Trophoblast cell (in vitro differentiated cells and primary cell): ENCODE data around the gene DLEC1.

Source experiments
- DNase-seq, 2 donors: peaks; one replicate each; pipeline ENCODE4 v3.0.0-alpha.2; 2016
- H2AFZ ChIP-seq: 2 replicates; pipeline ENCODE4 v1.6.1; 2013; ENCODE audit warnings: low read length, moderate library complexity, mild to moderate bottlenecking; ENCODE audit not compliant: insufficient read depth, poor library complexity
- H2AK5ac ChIP-seq: 2 replicates; pipeline ENCODE4 v1.6.1; 2013; ENCODE audit warnings: mild to moderate bottlenecking, low read length
- H2BK120ac ChIP-seq: 2 replicates; pipeline ENCODE4 v1.6.1; 2013; ENCODE audit warnings: low read length, mild to moderate bottlenecking, moderate library complexity; ENCODE audit not compliant: insufficient read depth, poor library complexity
- H2BK12ac ChIP-seq: 2 replicates; pipeline ENCODE4 v1.6.1; 2013; ENCODE audit warnings: mild to moderate bottlenecking, low read length, moderate library complexity
- H2BK5ac ChIP-seq: 2 replicates; pipeline ENCODE4 v1.6.1; 2013; ENCODE audit warnings: low read length, low read depth, moderate library complexity, mild to moderate bottlenecking; ENCODE audit not compliant: poor library complexity
- H3K14ac ChIP-seq: 2 replicates; pipeline ENCODE4 v1.6.1; 2013; ENCODE audit warnings: mild to moderate bottlenecking, low read length
- H3K18ac ChIP-seq: 2 replicates; pipeline ENCODE4 v1.6.1; 2013; ENCODE audit warnings: mild to moderate bottlenecking, low read length
- H3K23ac ChIP-seq: 2 replicates; pipeline ENCODE4 v1.6.1; 2013; ENCODE audit warnings: low read length
- H3K27ac ChIP-seq: 2 replicates; pipeline ENCODE4 v1.5.1; 2013; ENCODE audit warnings: low read depth, mild to moderate bottlenecking, inconsistent platforms, low read length, moderate library complexity
- H3K27me3 ChIP-seq: 2 replicates; pipeline ENCODE4 v1.6.1; 2013; ENCODE audit warnings: inconsistent platforms, mild to moderate bottlenecking, low read length, moderate library complexity; ENCODE audit not compliant: insufficient read depth
- H3K36me3 ChIP-seq, 2 experiments: 1 replicate in 1 of 2; 2 replicates in 1 of 2; pipeline ENCODE4 v1.6.1; 2013; ENCODE audit warnings: low read length in 2 of 2, mild to moderate bottlenecking in 2 of 2, moderate library complexity in 1 of 2; ENCODE audit not compliant: insufficient read depth in 2 of 2, control insufficient read depth in 1 of 2
- H3K4ac ChIP-seq: 2 replicates; pipeline ENCODE4 v1.6.1; 2013; ENCODE audit warnings: low read depth, mild to moderate bottlenecking, low read length, moderate library complexity
- H3K4me1 ChIP-seq, 2 experiments: 1 replicate in 1 of 2; 2 replicates in 1 of 2; pipeline ENCODE4 v1.6.1; 2013; ENCODE audit warnings: low read length in 2 of 2, mild to moderate bottlenecking in 2 of 2, moderate library complexity in 1 of 2; ENCODE audit not compliant: insufficient read depth in 2 of 2, control insufficient read depth in 1 of 2
- H3K4me2 ChIP-seq: 2 replicates; pipeline ENCODE4 v1.6.1; 2013; ENCODE audit warnings: inconsistent platforms, mild to moderate bottlenecking, low read length, moderate library complexity
- H3K4me3 ChIP-seq: 2 replicates; pipeline ENCODE4 v1.5.1; 2013; ENCODE audit warnings: mild to moderate bottlenecking, low read depth, low read length, inconsistent platforms
- H3K79me1 ChIP-seq: one replicate; pipeline ENCODE4 v1.6.1; 2013; ENCODE audit warnings: low read length
- H3K79me2 ChIP-seq: 2 replicates; pipeline ENCODE4 v1.6.1; 2013; ENCODE audit warnings: low read length, mild to moderate bottlenecking; ENCODE audit not compliant: control insufficient read depth, insufficient read depth, poor library complexity
- H3K9ac ChIP-seq: 2 replicates; pipeline ENCODE4 v1.6.1; 2013; ENCODE audit warnings: mild to moderate bottlenecking, low read length
- H3K9me3 ChIP-seq: 2 replicates; pipeline ENCODE4 v1.6.1; 2013; ENCODE audit warnings: low read depth, mild to moderate bottlenecking, control low read depth, inconsistent platforms, low read length; ENCODE audit not compliant: insufficient read depth
- H4K12ac ChIP-seq: 2 replicates; pipeline ENCODE4 v1.6.1; 2013; ENCODE audit warnings: low read depth, mild to moderate bottlenecking, low read length, moderate library complexity
- H4K8ac ChIP-seq: 2 replicates; pipeline ENCODE4 v1.6.1; 2013; ENCODE audit warnings: low read depth, mild to moderate bottlenecking, low read length, moderate library complexity
- H4K91ac ChIP-seq: one replicate; pipeline ENCODE4 v1.6.1; 2013; ENCODE audit warnings: low read depth, mild to moderate bottlenecking, low read length, moderate library complexity
- WGBS: extraction: QIAGEN DNeasy Blood & Tissue Kit; methylation state at CpG from one replicate; pipeline ENCODE4 v1.1.7; 2013; ENCODE audit warnings: missing lambda C conversion rate; ENCODE audit not compliant: insufficient read length, insufficient coverage; ENCODE audit errors: extremely low coverage; 5-methylcytosine and 5-hydroxymethylcytosine counted together

The DLEC1 gene

GRCh38 chr3:38102444-38102814, 63.4 kb downstream of the DLEC1 start:
- H2AK5ac ChIP-seq, result no peak overlapping the region
- no peak overlapping the region for H2AFZ ChIP-seq
- H3K4me2 ChIP-seq, result no peak overlapping the region
- DNase-seq, result no peak
- H3K23ac ChIP-seq, result no peak overlapping the region
- H3K79me1 ChIP-seq, result no peaks in the 10 kb centered on the region
- H2BK120ac ChIP-seq, result no peak overlapping the region
- H3K9me3 ChIP-seq, result peaks cover 3% of the 10 kb centered on the region
- no peak overlapping the region for H2BK12ac ChIP-seq
- H2BK5ac ChIP-seq, result no peak overlapping the region
- H3K36me3 ChIP-seq, result no peaks in the 10 kb centered on the region
- H3K14ac ChIP-seq, result no peak overlapping the region
- no peak overlapping the region for H3K27ac ChIP-seq
- H3K4me1 ChIP-seq, result no peaks in the 10 kb centered on the region
- H3K79me2 ChIP-seq, result no peaks in the 10 kb centered on the region
- H3K9ac ChIP-seq, result no peak overlapping the region
- no peak overlapping the region for H3K18ac ChIP-seq
- no peaks in the 10 kb centered on the region for H3K27me3 ChIP-seq
- no peak overlapping the region for H4K8ac ChIP-seq
- no peak overlapping the region for H4K12ac ChIP-seq
- WGBS, result no CpG with 5 or more reads among the region's 1 CpG
- no peak overlapping the region for H3K4ac ChIP-seq
- H3K4me3 ChIP-seq, result no peak overlapping the region
- H4K91ac ChIP-seq, result no peak overlapping the region

- H2BK120ac ChIP-seq, result no peak overlapping the region
- no peak overlapping the region for H3K9ac ChIP-seq
- H3K9me3 ChIP-seq, result peaks cover 3% of the 10 kb centered on the region
- H2AK5ac ChIP-seq, result no peak overlapping the region
- whole genome bisulfite sequencing, result no CpG with 5 or more reads among the region's 1 CpG
- no peaks in the 10 kb centered on the region for H3K79me2 ChIP-seq
- no peak overlapping the region for H3K4me2 ChIP-seq
- H2BK12ac ChIP-seq, result no peak overlapping the region
- H3K27ac ChIP-seq, result no peak overlapping the region
- no peaks in the 10 kb centered on the region for H3K36me3 ChIP-seq
- H2BK5ac ChIP-seq, result no peak overlapping the region
- no peak overlapping the region for H4K12ac ChIP-seq
- no peak overlapping the region for H3K18ac ChIP-seq
- no peak overlapping the region for H3K4me3 ChIP-seq
- H3K4ac ChIP-seq, result no peak overlapping the region
- H3K14ac ChIP-seq, result no peak overlapping the region
- H3K4me1 ChIP-seq, result no peaks in the 10 kb centered on the region
- H4K91ac ChIP-seq, result no peak overlapping the region
- H4K8ac ChIP-seq, result no peak overlapping the region
- no peak overlapping the region for H2AFZ ChIP-seq
- no peaks in the 10 kb centered on the region for H3K27me3 ChIP-seq
- DNase-seq, result no peak
- H3K79me1 ChIP-seq, result no peaks in the 10 kb centered on the region
- no peak overlapping the region for H3K23ac ChIP-seq
These were observed 66.5 kb downstream of the DLEC1 start for GRCh38 chr3:38105525-38105924.

GRCh38 chr3:38107911-38108648, 69.1 kb downstream of the DLEC1 start:
- H3K23ac ChIP-seq, result no peak overlapping the region
- H3K9me3 ChIP-seq, result peaks cover 1% of the 10 kb centered on the region
- H3K36me3 ChIP-seq, result no peaks in the 10 kb centered on the region
- no peak overlapping the region for H4K12ac ChIP-seq
- H2AFZ ChIP-seq, result no peak overlapping the region
- no CpG with 5 or more reads among the region's 7 CpGs for WGBS
- no peak overlapping the region for H3K9ac ChIP-seq
- H2BK120ac ChIP-seq, result no peak overlapping the region
- H4K91ac ChIP-seq, result no peak overlapping the region
- H2BK12ac ChIP-seq, result no peak overlapping the region
- no peak overlapping the region for H2BK5ac ChIP-seq
- H3K18ac ChIP-seq, result no peak overlapping the region
- H3K79me2 ChIP-seq, result no peaks in the 10 kb centered on the region
- no peak overlapping the region for H3K14ac ChIP-seq
- no peak overlapping the region for H4K8ac ChIP-seq
- H3K27me3 ChIP-seq, result no peaks in the 10 kb centered on the region
- no peak overlapping the region for H2AK5ac ChIP-seq
- no peak overlapping the region for H3K4me2 ChIP-seq
- no peaks in the 10 kb centered on the region for H3K4me1 ChIP-seq
- no peaks in the 10 kb centered on the region for H3K79me1 ChIP-seq
- no peak overlapping the region for H3K4me3 ChIP-seq
- no peak overlapping the region for H3K27ac ChIP-seq
- DNase-seq, result no peak
- H3K4ac ChIP-seq, result no peak overlapping the region

- Histone ChIP-seq H2BK5ac (no peak overlapping the region), H4K12ac (no peak overlapping the region), H3K9me3 (no peaks in the 10 kb centered on the region), H4K8ac (no peak overlapping the region), H3K4me2 (no peak overlapping the region), H2BK12ac (no peak overlapping the region), H2AK5ac (no peak overlapping the region), H3K4me3 (no peak overlapping the region), H3K27me3 (no peaks in the 10 kb centered on the region), H3K27ac (no peak overlapping the region), H3K23ac (no peak overlapping the region), H2BK120ac (no peak overlapping the region), H2AFZ (no peak overlapping the region), H3K4ac (no peak overlapping the region), H3K14ac (no peak overlapping the region), H4K91ac (no peak overlapping the region), H3K79me1 (no peaks in the 10 kb centered on the region), H3K9ac (no peak overlapping the region), H3K36me3 (no peaks in the 10 kb centered on the region), H3K4me1 (no peaks in the 10 kb centered on the region), H3K79me2 (no peaks in the 10 kb centered on the region), H3K18ac (no peak overlapping the region)
- no CpG with 5 or more reads among the region's 11 CpGs for WGBS
- DNase-seq, result no peak
These were observed 69.9 kb downstream of the DLEC1 start for GRCh38 chr3:38108649-38109579.
